Measurements from ENCODE around the gene NGRN.
A peak's percentile ranks its signal among the peaks of the same experiment; 100 is the strongest.

The NGRN gene

GRCh38 chr15:90221246-90221900, 44.1 kb upstream of the NGRN start:
- no peak overlapping the region for H3K9ac ChIP-seq (ENCODE audit: low read length)

GRCh38 chr15:90222547-90222946, 42.9 kb upstream of the NGRN start:
- Histone ChIP-seq H3K27me3 (ENCODE audit: insufficient read depth, low read length) (no peaks in the 10 kb centered on the region), H3K4me3 (ENCODE audit: low read depth, low read length, poor library complexity, severe bottlenecking) (no peak overlapping the region), H3K9me3 (ENCODE audit: low read length) (no peaks in the 10 kb centered on the region), H3K9ac (ENCODE audit: low read length) (no peak overlapping the region), H3K27ac (ENCODE audit: low read depth, low read length, poor library complexity, severe bottlenecking) (no peak overlapping the region), H3F3A (ENCODE audit: insufficient read depth, low read length) (no peaks in the 10 kb centered on the region), H2AFZ (ENCODE audit: low read length) (no peak overlapping the region), H3K4me2 (ENCODE audit: low read length) (no peak overlapping the region), H4K20me1 (ENCODE audit: insufficient read depth, low read length) (no peaks in the 10 kb centered on the region), H3K79me2 (ENCODE audit: insufficient read depth, low read length) (no peaks in the 10 kb centered on the region), H3K36me3 (ENCODE audit: insufficient read depth, low read length) (peaks cover 58% of the 10 kb centered on the region), H3K4me1 (ENCODE audit: insufficient read depth, low read length, severe bottlenecking) (peaks cover 7% of the 10 kb centered on the region), H3K9me2 (ENCODE audit: low read depth, low read length) (no peaks in the 10 kb centered on the region)
- TF ChIP-seq CTCF (IDR thresholded peaks at IDR 0.05; ENCODE audit: low read length) (no peak), EZH2 (IDR thresholded peaks at IDR 0.05; ENCODE audit: borderline replicate concordance, low read length) (no peak)

More at GRCh38 chr15:90221246-90221900, 44.1 kb upstream of the NGRN start:
- H3F3A ChIP-seq (ENCODE audit: insufficient read depth, low read length) = no peaks in the 10 kb centered on the region
- no peaks in the 10 kb centered on the region for H3K27me3 ChIP-seq (ENCODE audit: insufficient read depth, low read length)
- peaks cover 18% of the 10 kb centered on the region for H3K4me1 ChIP-seq (ENCODE audit: insufficient read depth, low read length, severe bottlenecking)
- no peaks in the 10 kb centered on the region for H3K79me2 ChIP-seq (ENCODE audit: insufficient read depth, low read length)
- H2AFZ ChIP-seq (ENCODE audit: low read length) = no peak overlapping the region
- no peaks in the 10 kb centered on the region for H3K9me2 ChIP-seq (ENCODE audit: low read depth, low read length)
- H4K20me1 ChIP-seq (ENCODE audit: insufficient read depth, low read length) = no peaks in the 10 kb centered on the region
- no peaks in the 10 kb centered on the region for H3K9me3 ChIP-seq (ENCODE audit: low read length)
- no peak overlapping the region for H3K27ac ChIP-seq (ENCODE audit: low read depth, low read length, poor library complexity, severe bottlenecking)
- H3K4me2 ChIP-seq (ENCODE audit: low read length) = no peak overlapping the region
- no peak for TF ChIP-seq EZH2 (IDR thresholded peaks at IDR 0.05; ENCODE audit: borderline replicate concordance, low read length)
- peak; percentile 79 for TF ChIP-seq CTCF (IDR thresholded peaks at IDR 0.05; ENCODE audit: low read length)
- H3K4me3 ChIP-seq (ENCODE audit: low read depth, low read length, poor library complexity, severe bottlenecking) = no peak overlapping the region
- H3K36me3 ChIP-seq (ENCODE audit: insufficient read depth, low read length) = peaks cover 55% of the 10 kb centered on the region

- peaks cover 66% of the 10 kb centered on the region for H3K36me3 ChIP-seq (ENCODE audit: insufficient read depth, low read length)
- H4K20me1 ChIP-seq (ENCODE audit: insufficient read depth, low read length) = no peaks in the 10 kb centered on the region
- H3K4me1 ChIP-seq (ENCODE audit: insufficient read depth, low read length, severe bottlenecking) = peaks cover 7% of the 10 kb centered on the region
- H3K79me2 ChIP-seq (ENCODE audit: insufficient read depth, low read length) = no peaks in the 10 kb centered on the region
- no peak overlapping the region for H2AFZ ChIP-seq (ENCODE audit: low read length)
- no peaks in the 10 kb centered on the region for H3F3A ChIP-seq (ENCODE audit: insufficient read depth, low read length)
- no peak overlapping the region for H3K4me3 ChIP-seq (ENCODE audit: low read depth, low read length, poor library complexity, severe bottlenecking)
- H3K9me3 ChIP-seq (ENCODE audit: low read length) = no peaks in the 10 kb centered on the region
- H3K9ac ChIP-seq (ENCODE audit: low read length) = no peak overlapping the region
- no peak overlapping the region for H3K4me2 ChIP-seq (ENCODE audit: low read length)
- no peak overlapping the region for H3K27ac ChIP-seq (ENCODE audit: low read depth, low read length, poor library complexity, severe bottlenecking)
- TF ChIP-seq CTCF (IDR thresholded peaks at IDR 0.05; ENCODE audit: low read length) = no peak
- no peak for TF ChIP-seq EZH2 (IDR thresholded peaks at IDR 0.05; ENCODE audit: borderline replicate concordance, low read length)
- no peaks in the 10 kb centered on the region for H3K27me3 ChIP-seq (ENCODE audit: insufficient read depth, low read length)
- no peaks in the 10 kb centered on the region for H3K9me2 ChIP-seq (ENCODE audit: low read depth, low read length)
These were observed 41.9 kb upstream of the NGRN start for GRCh38 chr15:90223441-90224165.

Data from OCI-LY1 (cell line).